ENCODE data around the gene GTF2H3. TPM values are rescaled to one million over a fixed set of nuclear protein-coding genes. Genes with fewer than 3 reads are reported as not detected.

Gene GTF2H3
- total and polyA plus RNA-seq, 10 of the 15 experiments (the other 5 are each of a cell fraction or from before 2014, with no cell fraction given) = 20.6 to 62.9 (median 34.7) TPM

GRCh38 chr12:123601602-123602489 is 31.8 kb upstream of the GTF2H3 start, which contains the start of gene DDX55 (continued):
- TF ChIP-seq BMI1 (IDR thresholded peaks at IDR 0.05; ENCODE audit: borderline replicate concordance) (no peak), MYC (IDR thresholded peaks at IDR 0.05; ENCODE audit: insufficient read depth, insufficient read length, insufficient replicate concordance, low read length, severe bottlenecking) (peak; percentile 99), USF1 (IDR thresholded peaks at IDR 0.05; ENCODE audit: borderline replicate concordance, extremely low read length, insufficient read depth, low read depth, low read length) (peak; percentile 80), SUPT20H (IDR thresholded peaks at IDR 0.05; ENCODE audit: borderline replicate concordance, control insufficient read depth, low read depth, low read length) (no peak), PML (IDR thresholded peaks at IDR 0.05; ENCODE audit: low read length) (peak; percentile 85; the same call in 1 of the 2 replicates), ATF2 (IDR thresholded peaks at IDR 0.05; ENCODE audit: low read length) (no peak; the same call in 1 of the 2 replicates), NFXL1 (IDR thresholded peaks at IDR 0.05; ENCODE audit: borderline replicate concordance) (no peak), SREBF1 (IDR thresholded peaks at IDR 0.05; ENCODE audit: low read length) (no peak; the same call in 1 of the 2 replicates), SP1 (IDR thresholded peaks at IDR 0.05; ENCODE audit: low read depth, low read length) (peak; percentile 70), MAX (IDR thresholded peaks at IDR 0.05; ENCODE audit: low read depth, low read length) (peak; percentile 87), FOS (IDR thresholded peaks at IDR 0.05; ENCODE audit: borderline replicate concordance, extremely low read depth, insufficient read length) (no peak), NFYA (IDR thresholded peaks at IDR 0.05; ENCODE audit: borderline replicate concordance, low read depth, low read length) (no peak), MTA2 (IDR thresholded peaks at IDR 0.05; ENCODE audit: low read depth) (no peak), TBL1XR1 (IDR thresholded peaks at IDR 0.05; ENCODE audit: low read depth, low read length) (peak; percentile 32; the same call in 1 of the 2 replicates), NR2F1 (conservative IDR thresholded peaks at IDR 0.05) (peak; percentile 74; the same call in 1 of the 2 replicates), RB1 (IDR thresholded peaks at IDR 0.05; ENCODE audit: borderline replicate concordance) (peak; percentile 100), NKRF (conservative IDR thresholded peaks at IDR 0.05) (peak; percentile 88), DPF2 (IDR thresholded peaks at IDR 0.05) (peak; percentile 80; the same call in 1 of the 2 replicates), PAX5 (IDR thresholded peaks at IDR 0.05; ENCODE audit: borderline replicate concordance, low read depth, low read length) (peak; percentile 64; the same call in 1 of the 2 replicates), MTA3 (IDR thresholded peaks at IDR 0.05; ENCODE audit: borderline replicate concordance, low read length) (no peak), BCLAF1 (IDR thresholded peaks at IDR 0.05) (no peak), NFIC (IDR thresholded peaks at IDR 0.05; ENCODE audit: low read depth, low read length) (no peak)
